GM21515 (cell line): Measurements from ENCODE around the gene FBXO44.

Experiments
- ATAC-seq: cut with Tn5 transposase; IDR thresholded peaks from one replicate; pipeline ENCODE4 v1.9.1; 2021; ENCODE audit not compliant: unreplicated experiment

Gene FBXO44

GRCh38 chr1:11684070-11684469, 29.4 kb downstream of the FBXO44 start:
- ATAC-seq = no peak

- no peak for ATAC-seq
These were observed 30.6 kb downstream of the FBXO44 start for GRCh38 chr1:11685210-11685752.

- ATAC-seq = no peak
These were observed 33.8 kb downstream of the FBXO44 start for GRCh38 chr1:11688506-11688905.

GRCh38 chr1:11690397-11691301, 36.0 kb downstream of the FBXO44 start:
- no peak for ATAC-seq

- no peak for ATAC-seq
These were observed 36.7 kb downstream of the FBXO44 start, which contains the start of gene DRAXIN for GRCh38 chr1:11691302-11691914. Gene DRAXIN (plus strand): TSS chr1:11691710. CDS start chr1:11706259, 14,549 bp downstream.

- no peak for ATAC-seq
These were observed 37.4 kb downstream of the FBXO44 start for GRCh38 chr1:11691928-11692711.

GRCh38 chr1:11693024-11693590, 38.4 kb downstream of the FBXO44 start:
- no peak for ATAC-seq

GRCh38 chr1:11693917-11694316, 39.2 kb downstream of the FBXO44 start:
- ATAC-seq = no peak

- no peak for ATAC-seq
These were observed 41.2 kb downstream of the FBXO44 start for GRCh38 chr1:11695861-11696260.

GRCh38 chr1:11697188-11697892, 42.7 kb downstream of the FBXO44 start:
- no peak for ATAC-seq

- no peak for ATAC-seq
These were observed 43.2 kb downstream of the FBXO44 start for GRCh38 chr1:11697893-11698210.

GRCh38 chr1:11700601-11701467, 46.2 kb downstream of the FBXO44 start:
- ATAC-seq = no peak

- ATAC-seq = no peak
These were observed 46.9 kb downstream of the FBXO44 start for GRCh38 chr1:11701551-11701961.

- ATAC-seq = no peak
These were observed 47.5 kb downstream of the FBXO44 start for GRCh38 chr1:11701981-11702803.

GRCh38 chr1:11703357-11704193, 48.9 kb downstream of the FBXO44 start:
- ATAC-seq = no peak

GRCh38 chr1:11704194-11704529, 49.5 kb downstream of the FBXO44 start:
- no peak for ATAC-seq

- ATAC-seq = no peak
These were observed 50.2 kb downstream of the FBXO44 start for GRCh38 chr1:11704691-11705475.
